ENCODE data around the gene TCF25.
"Not testable (repeated sequence)": the region's sequence is repeated elsewhere in the genome, so short reads cannot be mapped to it uniquely, and the experiment has no call there.

Gene TCF25

DNA sequence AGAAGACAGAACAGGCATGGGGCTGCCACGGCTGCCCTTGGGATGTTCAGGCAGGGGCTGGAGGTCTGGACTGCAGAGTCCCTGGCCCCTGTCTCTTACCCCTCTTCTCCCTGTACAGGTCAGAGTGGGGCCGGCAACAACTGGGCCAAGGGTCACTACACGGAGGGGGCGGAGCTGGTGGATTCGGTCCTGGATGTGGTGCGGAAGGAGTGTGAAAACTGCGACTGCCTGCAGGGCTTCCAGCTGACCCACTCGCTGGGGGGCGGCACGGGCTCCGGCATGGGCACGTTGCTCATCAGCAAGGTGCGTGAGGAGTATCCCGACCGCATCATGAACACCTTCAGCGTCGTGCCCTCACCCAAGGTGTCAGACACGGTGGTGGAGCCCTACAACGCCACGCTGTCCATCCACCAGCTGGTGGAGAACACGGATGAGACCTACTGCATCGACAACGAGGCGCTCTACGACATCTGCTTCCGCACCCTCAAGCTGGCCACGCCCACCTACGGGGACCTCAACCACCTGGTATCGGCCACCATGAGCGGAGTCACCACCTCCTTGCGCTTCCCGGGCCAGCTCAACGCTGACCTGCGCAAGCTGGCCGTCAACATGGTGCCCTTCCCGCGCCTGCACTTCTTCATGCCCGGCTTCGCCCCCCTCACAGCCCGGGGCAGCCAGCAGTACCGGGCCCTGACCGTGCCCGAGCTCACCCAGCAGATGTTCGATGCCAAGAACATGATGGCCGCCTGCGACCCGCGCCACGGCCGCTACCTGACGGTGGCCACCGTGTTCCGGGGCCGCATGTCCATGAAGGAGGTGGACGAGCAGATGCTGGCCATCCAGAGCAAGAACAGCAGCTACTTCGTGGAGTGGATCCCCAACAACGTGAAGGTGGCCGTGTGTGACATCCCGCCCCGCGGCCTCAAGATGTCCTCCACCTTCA is 61.5 kb downstream of the TCF25 start:
- TF ChIP-seq, protein P1, sequence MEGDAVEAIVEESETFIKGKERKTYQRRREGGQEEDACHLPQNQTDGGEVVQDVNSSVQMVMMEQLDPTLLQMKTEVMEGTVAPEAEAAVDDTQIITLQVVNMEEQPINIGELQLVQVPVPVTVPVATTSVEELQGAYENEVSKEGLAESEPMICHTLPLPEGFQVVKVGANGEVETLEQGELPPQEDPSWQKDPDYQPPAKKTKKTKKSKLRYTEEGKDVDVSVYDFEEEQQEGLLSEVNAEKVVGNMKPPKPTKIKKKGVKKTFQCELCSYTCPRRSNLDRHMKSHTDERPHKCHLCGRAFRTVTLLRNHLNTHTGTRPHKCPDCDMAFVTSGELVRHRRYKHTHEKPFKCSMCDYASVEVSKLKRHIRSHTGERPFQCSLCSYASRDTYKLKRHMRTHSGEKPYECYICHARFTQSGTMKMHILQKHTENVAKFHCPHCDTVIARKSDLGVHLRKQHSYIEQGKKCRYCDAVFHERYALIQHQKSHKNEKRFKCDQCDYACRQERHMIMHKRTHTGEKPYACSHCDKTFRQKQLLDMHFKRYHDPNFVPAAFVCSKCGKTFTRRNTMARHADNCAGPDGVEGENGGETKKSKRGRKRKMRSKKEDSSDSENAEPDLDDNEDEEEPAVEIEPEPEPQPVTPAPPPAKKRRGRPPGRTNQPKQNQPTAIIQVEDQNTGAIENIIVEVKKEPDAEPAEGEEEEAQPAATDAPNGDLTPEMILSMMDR (IDR thresholded peaks at IDR 0.05; ENCODE audit: control extremely low read depth, extremely low read depth, low read depth, missing control alignments): no peak
- CTCF ChIA-PET: interaction anchor here (3.6 kb wide), 1 partner anchor 25 kb away, joined by 15 read pairs; no protein-coding TSS in a partner anchor
- POLR2A ChIA-PET: no interaction called here
- DNase-seq (ENCODE audit: extremely low spot score): no peak

DNA sequence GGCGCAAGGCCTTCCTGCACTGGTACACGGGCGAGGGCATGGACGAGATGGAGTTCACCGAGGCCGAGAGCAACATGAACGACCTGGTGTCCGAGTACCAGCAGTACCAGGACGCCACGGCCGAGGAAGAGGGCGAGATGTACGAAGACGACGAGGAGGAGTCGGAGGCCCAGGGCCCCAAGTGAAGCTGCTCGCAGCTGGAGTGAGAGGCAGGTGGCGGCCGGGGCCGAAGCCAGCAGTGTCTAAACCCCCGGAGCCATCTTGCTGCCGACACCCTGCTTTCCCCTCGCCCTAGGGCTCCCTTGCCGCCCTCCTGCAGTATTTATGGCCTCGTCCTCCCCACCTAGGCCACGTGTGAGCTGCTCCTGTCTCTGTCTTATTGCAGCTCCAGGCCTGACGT is 62.2 kb downstream of the TCF25 start:
- DNase-seq (ENCODE audit: extremely low spot score); POLR2A ChIA-PET; CTCF ChIA-PET: not testable (repeated sequence)

DNA sequence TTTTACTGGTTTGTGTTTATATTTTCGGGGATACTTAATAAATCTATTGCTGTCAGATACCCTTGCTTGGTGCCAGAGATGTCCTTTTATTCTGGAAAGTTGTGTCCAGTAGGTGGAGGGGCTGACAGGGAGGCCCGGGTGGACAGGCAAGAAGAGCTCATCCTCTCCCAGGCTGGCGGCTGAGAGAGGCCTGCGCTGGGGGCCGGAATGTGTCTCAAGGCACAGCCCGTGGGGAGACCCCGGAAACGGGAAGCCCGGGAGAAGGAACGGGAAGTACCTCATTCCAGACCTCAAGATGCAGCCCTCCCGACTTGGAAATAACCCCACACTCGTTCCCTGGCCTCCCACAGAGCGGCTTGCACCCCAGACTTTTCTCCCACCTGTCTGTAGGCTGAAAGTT is 62.6 kb downstream of the TCF25 start:
- ChIA-PET CTCF (no interaction called here), POLR2A (no interaction called here)
- TF ChIP-seq, protein P1 (IDR thresholded peaks at IDR 0.05; ENCODE audit: control extremely low read depth, extremely low read depth, low read depth, missing control alignments): no peak
- no peak for DNase-seq (ENCODE audit: extremely low spot score)

DNA sequence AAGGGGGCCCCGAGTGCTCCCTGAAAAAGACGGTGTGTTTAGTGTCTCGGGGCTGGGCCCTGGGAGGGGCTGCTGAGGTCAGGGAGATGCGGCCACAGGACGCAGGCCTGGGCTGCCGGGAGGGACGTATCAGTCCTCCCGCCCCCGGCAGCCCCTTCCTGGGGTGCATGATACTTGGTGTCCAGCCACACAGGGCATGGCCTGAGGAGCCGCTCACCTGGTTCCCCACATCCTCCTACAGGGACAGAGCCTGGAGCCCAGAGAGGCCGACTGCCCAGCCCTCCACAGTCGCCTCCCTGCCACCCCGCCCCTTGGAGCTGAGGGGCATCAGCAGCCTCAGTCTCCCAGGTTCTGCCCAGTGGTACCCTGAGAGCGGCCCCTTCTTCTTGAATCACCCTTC is 63.1 kb downstream of the TCF25 start:
- CTCF ChIA-PET: no interaction called here
- DNase-seq (ENCODE audit: extremely low spot score): no peak
- POLR2A ChIA-PET: no interaction called here

DNA sequence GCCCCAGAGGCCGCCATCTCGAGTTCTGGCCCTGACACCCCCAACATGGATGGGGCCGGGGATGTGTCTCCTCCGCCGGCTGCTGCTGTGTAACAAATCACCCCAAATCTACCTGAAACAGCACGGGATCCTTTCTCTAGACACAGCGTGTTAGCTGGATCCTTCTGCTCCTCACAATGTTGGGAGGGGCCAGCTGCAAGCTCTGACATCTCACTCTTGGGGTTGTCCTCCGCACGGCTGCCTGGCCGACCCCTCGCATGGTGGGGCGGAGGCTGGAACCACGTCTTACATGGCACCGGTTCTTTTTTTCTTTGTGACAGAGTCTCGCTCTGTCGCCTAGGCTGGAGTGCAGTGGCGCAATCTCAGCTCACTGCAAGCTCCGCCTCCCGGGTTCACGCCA is 63.6 kb downstream of the TCF25 start:
- ChIA-PET POLR2A (no interaction called here), CTCF (no interaction called here)
- DNase-seq (ENCODE audit: extremely low spot score): no peak
- TF ChIP-seq, protein P1 (IDR thresholded peaks at IDR 0.05; ENCODE audit: control extremely low read depth, extremely low read depth, low read depth, missing control alignments): no peak

More for the DNA sequence above, 63.1 kb downstream of the TCF25 start:
- TF ChIP-seq, protein P1 (IDR thresholded peaks at IDR 0.05; ENCODE audit: control extremely low read depth, extremely low read depth, low read depth, missing control alignments): no peak

DNA sequence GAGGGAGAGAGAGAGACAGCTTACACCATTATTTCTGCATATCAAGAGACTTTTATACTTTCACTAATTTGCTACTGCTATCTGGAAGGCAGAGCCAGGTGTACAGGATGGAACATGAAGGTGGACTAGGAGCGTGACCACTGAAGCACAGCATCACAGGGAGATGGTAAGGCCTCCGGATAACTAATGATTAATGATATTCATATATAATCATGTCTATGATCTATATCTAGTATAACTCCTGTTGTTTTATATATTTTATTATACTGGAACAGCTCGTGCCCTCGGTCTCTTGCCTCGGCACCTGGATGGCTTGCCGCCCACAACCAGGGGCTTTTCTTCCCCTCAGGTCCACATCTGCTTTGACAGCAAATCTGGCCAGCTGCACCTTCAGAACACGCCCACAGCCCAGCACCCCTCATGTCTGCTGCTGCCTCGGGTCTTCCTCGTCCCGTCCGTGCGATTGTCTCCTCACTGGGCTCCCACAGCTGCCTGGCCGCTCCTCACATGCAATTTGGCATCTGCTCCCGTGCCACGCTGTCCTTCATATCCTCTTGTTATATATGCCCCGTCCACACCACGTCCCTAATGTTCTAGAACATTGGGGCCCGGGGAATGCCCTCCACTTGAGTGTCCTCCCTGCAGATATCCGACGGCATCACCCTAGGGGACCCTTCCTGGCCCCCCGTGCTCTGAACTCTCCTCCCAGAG is 64.9 kb downstream of the TCF25 start:
- TF ChIP-seq, protein P1 (IDR thresholded peaks at IDR 0.05; ENCODE audit: control extremely low read depth, extremely low read depth, low read depth, missing control alignments): no peak
- ChIA-PET CTCF (interaction anchor here (3.6 kb wide), 1 partner anchor 12 kb away, joined by 15 read pairs; no protein-coding TSS in a partner anchor), POLR2A (no interaction called here)
- no peak for DNase-seq (ENCODE audit: extremely low spot score)

DNA sequence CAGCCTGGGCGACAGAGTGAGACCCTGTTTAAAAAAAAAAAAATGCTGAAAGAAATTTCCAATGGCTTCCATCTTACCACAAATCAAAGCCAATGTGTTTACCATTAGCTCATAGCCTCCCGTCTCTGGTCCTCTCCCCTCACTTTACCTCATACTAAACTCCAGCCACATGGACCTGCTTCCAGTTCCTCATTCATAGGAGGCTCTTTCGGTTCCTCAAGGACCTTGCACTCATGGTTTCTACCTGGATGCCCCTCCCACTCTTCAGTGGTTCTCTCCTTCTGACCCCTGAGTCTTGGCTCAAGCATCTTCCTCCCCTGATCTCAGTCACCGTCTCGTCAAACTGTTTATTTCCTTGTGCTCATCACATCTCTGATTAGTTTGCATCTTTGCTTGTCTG is 71.4 kb downstream of the TCF25 start:
- ChIA-PET CTCF (interaction anchor here (2.7 kb wide), 1 partner anchor 35 kb away, joined by 12 read pairs; no protein-coding TSS in a partner anchor), POLR2A (no interaction called here)
- peak; percentile 67 for DNase-seq (ENCODE audit: extremely low spot score)
- TF ChIP-seq, protein P1 (IDR thresholded peaks at IDR 0.05; ENCODE audit: control extremely low read depth, extremely low read depth, low read depth, missing control alignments): no peak

Data from GM10248 (cell line).